HL-60 (cell line): ENCODE data around the gene YARS2.
"Not testable (repeated sequence)": the region's sequence is repeated elsewhere in the genome, so short reads cannot be mapped to it uniquely, and the experiment has no call there.

ENCODE experiments used
- DNase-seq, 2 experiments: peaks; one replicate each; pipeline ENCODE4 v3.0.0-alpha.2; 2010 to 2020; ENCODE audit warnings: low read depth in 1 of 2, low spot score in 1 of 2
- H3K27ac ChIP-seq: fragments of 250-450 bp; sonication (Bioruptor Pico); replicated peaks from 2 replicates; pipeline ENCODE4 v1.5.1; 2020; ENCODE audit warnings: mild to moderate bottlenecking, moderate library complexity
- H3K27me3 ChIP-seq: fragments of 250-450 bp; sonication (Bioruptor Pico); 2 replicates; pipeline ENCODE4 v1.5.1; 2021; ENCODE audit warnings: mild to moderate bottlenecking, moderate library complexity; ENCODE audit not compliant: insufficient read depth, poor library complexity, severe bottlenecking
- H3K4me3 ChIP-seq: replicated peaks from 2 replicates; pipeline ENCODE4 v1.5.1; 2011; ENCODE audit warnings: mild to moderate bottlenecking, control low read depth, low read length; ENCODE audit not compliant: insufficient read depth
- GABPA ChIP-seq: IDR thresholded peaks from 2 replicates; pipeline ENCODE4 v1.6.1; 2012; ENCODE audit warnings: low read depth
- POLR2AphosphoS5 ChIP-seq: IDR thresholded peaks from 2 replicates; pipeline ENCODE4 v1.6.1; 2012; ENCODE audit warnings: low read depth
- SPI1 ChIP-seq: IDR thresholded peaks from 2 replicates; pipeline ENCODE4 v1.6.1; 2012; ENCODE audit warnings: low read depth, mild to moderate bottlenecking, borderline replicate concordance
- TF ChIP-seq, protein P1 (sequence below): IDR thresholded peaks from 2 replicates; pipeline ENCODE4 v1.6.1; 2012; ENCODE audit warnings: low read depth; ENCODE audit not compliant: insufficient replicate concordance
- TF ChIP-seq, protein P2 (sequence below): IDR thresholded peaks from one replicate; pipeline ENCODE4 v1.5.1; 2011; ENCODE audit warnings: low read length, control low read depth, inconsistent platforms; ENCODE audit not compliant: insufficient read depth

Gene YARS2

DNA sequence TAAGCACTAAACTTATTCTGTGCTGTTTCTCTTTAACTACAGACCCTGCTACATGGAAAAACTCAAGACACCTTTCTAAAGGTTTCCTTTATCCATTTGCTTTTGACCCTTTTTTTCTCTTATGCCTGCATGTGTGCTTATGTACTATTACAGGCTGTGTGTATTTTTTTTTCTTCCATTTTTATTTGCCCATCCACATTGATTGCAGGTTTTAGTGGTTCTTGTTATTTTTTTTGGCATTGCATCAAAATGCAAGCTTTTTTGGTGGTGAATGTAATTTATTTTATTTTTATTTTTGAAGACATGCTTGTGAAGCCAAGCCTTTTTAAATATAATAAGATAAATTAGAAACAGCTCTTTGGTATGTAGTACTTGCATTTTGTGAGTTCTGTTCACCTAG is 49.9 kb downstream of the YARS2 start:
- Histone ChIP-seq H3K27ac (no peak overlapping the region), H3K27me3 (no peaks in the 10 kb centered on the region), H3K4me3 (no peak overlapping the region)
- no peak for TF ChIP-seq SPI1
- TF ChIP-seq, protein P1, sequence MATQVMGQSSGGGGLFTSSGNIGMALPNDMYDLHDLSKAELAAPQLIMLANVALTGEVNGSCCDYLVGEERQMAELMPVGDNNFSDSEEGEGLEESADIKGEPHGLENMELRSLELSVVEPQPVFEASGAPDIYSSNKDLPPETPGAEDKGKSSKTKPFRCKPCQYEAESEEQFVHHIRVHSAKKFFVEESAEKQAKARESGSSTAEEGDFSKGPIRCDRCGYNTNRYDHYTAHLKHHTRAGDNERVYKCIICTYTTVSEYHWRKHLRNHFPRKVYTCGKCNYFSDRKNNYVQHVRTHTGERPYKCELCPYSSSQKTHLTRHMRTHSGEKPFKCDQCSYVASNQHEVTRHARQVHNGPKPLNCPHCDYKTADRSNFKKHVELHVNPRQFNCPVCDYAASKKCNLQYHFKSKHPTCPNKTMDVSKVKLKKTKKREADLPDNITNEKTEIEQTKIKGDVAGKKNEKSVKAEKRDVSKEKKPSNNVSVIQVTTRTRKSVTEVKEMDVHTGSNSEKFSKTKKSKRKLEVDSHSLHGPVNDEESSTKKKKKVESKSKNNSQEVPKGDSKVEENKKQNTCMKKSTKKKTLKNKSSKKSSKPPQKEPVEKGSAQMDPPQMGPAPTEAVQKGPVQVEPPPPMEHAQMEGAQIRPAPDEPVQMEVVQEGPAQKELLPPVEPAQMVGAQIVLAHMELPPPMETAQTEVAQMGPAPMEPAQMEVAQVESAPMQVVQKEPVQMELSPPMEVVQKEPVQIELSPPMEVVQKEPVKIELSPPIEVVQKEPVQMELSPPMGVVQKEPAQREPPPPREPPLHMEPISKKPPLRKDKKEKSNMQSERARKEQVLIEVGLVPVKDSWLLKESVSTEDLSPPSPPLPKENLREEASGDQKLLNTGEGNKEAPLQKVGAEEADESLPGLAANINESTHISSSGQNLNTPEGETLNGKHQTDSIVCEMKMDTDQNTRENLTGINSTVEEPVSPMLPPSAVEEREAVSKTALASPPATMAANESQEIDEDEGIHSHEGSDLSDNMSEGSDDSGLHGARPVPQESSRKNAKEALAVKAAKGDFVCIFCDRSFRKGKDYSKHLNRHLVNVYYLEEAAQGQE = no peak
- TF ChIP-seq, protein P2, sequence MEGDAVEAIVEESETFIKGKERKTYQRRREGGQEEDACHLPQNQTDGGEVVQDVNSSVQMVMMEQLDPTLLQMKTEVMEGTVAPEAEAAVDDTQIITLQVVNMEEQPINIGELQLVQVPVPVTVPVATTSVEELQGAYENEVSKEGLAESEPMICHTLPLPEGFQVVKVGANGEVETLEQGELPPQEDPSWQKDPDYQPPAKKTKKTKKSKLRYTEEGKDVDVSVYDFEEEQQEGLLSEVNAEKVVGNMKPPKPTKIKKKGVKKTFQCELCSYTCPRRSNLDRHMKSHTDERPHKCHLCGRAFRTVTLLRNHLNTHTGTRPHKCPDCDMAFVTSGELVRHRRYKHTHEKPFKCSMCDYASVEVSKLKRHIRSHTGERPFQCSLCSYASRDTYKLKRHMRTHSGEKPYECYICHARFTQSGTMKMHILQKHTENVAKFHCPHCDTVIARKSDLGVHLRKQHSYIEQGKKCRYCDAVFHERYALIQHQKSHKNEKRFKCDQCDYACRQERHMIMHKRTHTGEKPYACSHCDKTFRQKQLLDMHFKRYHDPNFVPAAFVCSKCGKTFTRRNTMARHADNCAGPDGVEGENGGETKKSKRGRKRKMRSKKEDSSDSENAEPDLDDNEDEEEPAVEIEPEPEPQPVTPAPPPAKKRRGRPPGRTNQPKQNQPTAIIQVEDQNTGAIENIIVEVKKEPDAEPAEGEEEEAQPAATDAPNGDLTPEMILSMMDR = no peak
- no peak for TF ChIP-seq POLR2AphosphoS5
- no peak for TF ChIP-seq GABPA
- DNase-seq = no peak

DNA sequence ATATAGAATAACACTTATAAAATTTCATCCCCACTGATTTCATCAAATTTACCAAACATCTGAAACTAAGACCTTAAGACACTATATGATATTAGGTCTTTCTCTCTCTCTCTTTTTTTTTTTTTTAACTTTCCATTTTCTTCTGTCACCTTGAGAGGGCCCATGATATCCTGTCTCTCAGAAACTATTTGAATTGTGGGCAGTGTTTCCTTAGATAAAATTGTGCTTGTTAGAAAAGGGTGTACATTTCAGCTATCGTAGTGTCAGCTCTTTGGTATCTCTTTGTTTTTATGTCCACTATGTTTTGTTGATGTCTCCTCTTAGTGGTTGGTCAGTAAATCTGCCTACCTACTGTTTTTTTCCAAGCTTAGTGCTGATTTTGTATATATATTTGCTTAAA is 52.8 kb downstream of the YARS2 start:
- Histone ChIP-seq H3K27me3 (no peaks in the 10 kb centered on the region), H3K27ac (no peak overlapping the region), H3K4me3 (no peak overlapping the region)
- no peak for DNase-seq
- TF ChIP-seq, protein P2 = no peak
- TF ChIP-seq, protein P1 = no peak
- TF ChIP-seq SPI1 (no peak), GABPA (no peak), POLR2AphosphoS5 (no peak)

DNA sequence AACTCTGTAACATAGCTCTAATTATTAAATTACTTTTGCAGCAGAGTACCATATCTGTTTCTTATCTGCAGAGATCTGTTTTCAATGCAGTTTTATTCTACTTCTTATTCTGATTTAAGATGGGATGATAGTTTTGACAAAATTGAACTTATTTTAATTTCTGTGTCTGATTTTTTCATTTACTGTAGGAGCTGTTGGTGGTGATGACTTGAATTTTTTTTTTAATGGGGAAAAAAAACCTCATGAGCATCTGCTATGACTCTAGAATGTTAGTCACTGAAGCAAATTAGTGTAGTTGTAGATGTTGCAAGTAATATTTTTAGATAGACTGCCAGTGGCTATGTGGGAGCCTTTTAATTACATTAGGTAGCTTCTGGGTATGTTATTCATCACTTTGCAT is 53.2 kb downstream of the YARS2 start:
- no peak for DNase-seq
- Histone ChIP-seq H3K27ac (no peak overlapping the region), H3K27me3 (no peaks in the 10 kb centered on the region), H3K4me3 (no peak overlapping the region)
- TF ChIP-seq, protein P1 = no peak
- TF ChIP-seq GABPA (no peak), SPI1 (no peak), POLR2AphosphoS5 (no peak)
- TF ChIP-seq, protein P2 = no peak

DNA sequence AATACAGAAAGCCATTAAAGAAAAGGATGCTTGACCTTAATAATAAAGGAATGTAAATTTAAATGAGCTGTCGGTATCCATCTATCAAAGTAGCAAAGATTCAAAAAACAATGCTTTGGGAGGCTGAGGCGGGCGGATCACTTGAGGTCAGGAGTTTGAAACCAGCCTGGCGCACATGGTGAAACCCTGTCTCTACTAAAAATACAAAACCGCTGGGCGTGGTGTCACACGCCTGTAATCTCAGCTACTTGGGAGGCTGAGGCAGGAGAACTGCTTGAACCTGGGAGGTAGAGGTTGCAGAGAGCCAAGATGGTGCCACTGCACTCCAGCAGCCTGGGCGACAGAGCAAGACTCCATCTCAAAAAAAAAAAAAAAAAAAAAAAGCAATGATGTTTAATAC is 56.3 kb downstream of the YARS2 start:
- H3K27me3 ChIP-seq, DNase-seq, H3K27ac ChIP-seq, H3K4me3 ChIP-seq: not testable (repeated sequence)
